Measurements from ENCODE around the gene MOCOS.

DNA sequence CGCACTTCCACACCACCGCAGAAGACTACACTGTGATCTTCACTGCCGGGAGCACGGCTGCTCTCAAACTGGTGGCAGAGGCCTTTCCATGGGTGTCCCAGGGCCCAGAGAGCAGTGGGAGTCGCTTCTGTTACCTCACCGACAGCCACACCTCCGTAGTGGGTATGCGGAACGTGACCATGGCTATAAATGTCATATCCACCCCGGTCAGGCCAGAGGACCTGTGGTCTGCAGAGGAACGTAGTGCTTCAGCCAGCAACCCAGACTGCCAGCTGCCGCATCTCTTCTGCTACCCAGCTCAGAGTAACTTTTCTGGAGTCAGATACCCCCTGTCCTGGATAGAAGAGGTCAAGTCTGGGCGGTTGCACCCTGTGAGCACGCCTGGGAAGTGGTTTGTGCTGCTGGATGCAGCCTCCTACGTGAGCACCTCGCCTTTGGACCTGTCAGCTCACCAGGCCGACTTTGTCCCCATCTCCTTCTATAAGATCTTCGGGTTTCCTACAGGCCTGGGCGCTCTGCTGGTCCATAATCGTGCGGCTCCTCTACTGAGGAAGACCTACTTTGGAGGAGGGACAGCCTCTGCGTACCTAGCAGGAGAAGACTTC lies 12.5 kb downstream of the MOCOS start:
- TF ChIP-seq, protein P1, sequence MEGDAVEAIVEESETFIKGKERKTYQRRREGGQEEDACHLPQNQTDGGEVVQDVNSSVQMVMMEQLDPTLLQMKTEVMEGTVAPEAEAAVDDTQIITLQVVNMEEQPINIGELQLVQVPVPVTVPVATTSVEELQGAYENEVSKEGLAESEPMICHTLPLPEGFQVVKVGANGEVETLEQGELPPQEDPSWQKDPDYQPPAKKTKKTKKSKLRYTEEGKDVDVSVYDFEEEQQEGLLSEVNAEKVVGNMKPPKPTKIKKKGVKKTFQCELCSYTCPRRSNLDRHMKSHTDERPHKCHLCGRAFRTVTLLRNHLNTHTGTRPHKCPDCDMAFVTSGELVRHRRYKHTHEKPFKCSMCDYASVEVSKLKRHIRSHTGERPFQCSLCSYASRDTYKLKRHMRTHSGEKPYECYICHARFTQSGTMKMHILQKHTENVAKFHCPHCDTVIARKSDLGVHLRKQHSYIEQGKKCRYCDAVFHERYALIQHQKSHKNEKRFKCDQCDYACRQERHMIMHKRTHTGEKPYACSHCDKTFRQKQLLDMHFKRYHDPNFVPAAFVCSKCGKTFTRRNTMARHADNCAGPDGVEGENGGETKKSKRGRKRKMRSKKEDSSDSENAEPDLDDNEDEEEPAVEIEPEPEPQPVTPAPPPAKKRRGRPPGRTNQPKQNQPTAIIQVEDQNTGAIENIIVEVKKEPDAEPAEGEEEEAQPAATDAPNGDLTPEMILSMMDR (IDR thresholded peaks at IDR 0.05) = no peak
- TF ChIP-seq EP300 (IDR thresholded peaks at IDR 0.05) (no peak), POLR2A (IDR thresholded peaks at IDR 0.05) (no peak)

Measured in ovary (tissue), 3 donors.